CD4-positive, alpha-beta T cell treated with Interleukin-17A for 1 hour (primary cell): Measurements from ENCODE around the gene DOCK2.

ENCODE experiments used
- DNase-seq: peaks from one replicate; pipeline ENCODE4 v3.0.0-alpha.2; 2020

Gene DOCK2

GRCh38 chr5:170000155-170000554 lies 363.1 kb downstream of the DOCK2 start:
- DNase-seq, result no peak

- no peak for DNase-seq
Measured at GRCh38 chr5:170006021-170006420, 368.9 kb downstream of the DOCK2 start.

GRCh38 chr5:170008376-170008775 lies 371.3 kb downstream of the DOCK2 start:
- no peak for DNase-seq

- no peak for DNase-seq
Measured at GRCh38 chr5:170010595-170010994, 373.5 kb downstream of the DOCK2 start.

GRCh38 chr5:170011751-170012150 lies 374.7 kb downstream of the DOCK2 start:
- DNase-seq, result no peak

- DNase-seq, result no peak
Measured at GRCh38 chr5:170012622-170013021, 375.5 kb downstream of the DOCK2 start.

GRCh38 chr5:170020423-170020822 lies 383.3 kb downstream of the DOCK2 start:
- DNase-seq, result no peak

- no peak for DNase-seq
Measured at GRCh38 chr5:170021506-170021905, 384.4 kb downstream of the DOCK2 start.

- DNase-seq, result no peak
Measured at GRCh38 chr5:170025853-170026252, 388.8 kb downstream of the DOCK2 start.

GRCh38 chr5:170028124-170028523 lies 391.0 kb downstream of the DOCK2 start:
- DNase-seq, result no peak

- DNase-seq, result no peak
Measured at GRCh38 chr5:170034231-170034630, 397.2 kb downstream of the DOCK2 start.

GRCh38 chr5:170038241-170038640 lies 401.2 kb downstream of the DOCK2 start:
- DNase-seq, result no peak

- DNase-seq, result no peak
Measured at GRCh38 chr5:170039830-170040229, 402.8 kb downstream of the DOCK2 start.

- DNase-seq, result no peak
Measured at GRCh38 chr5:170046241-170046640, 409.2 kb downstream of the DOCK2 start.

GRCh38 chr5:170049713-170050112 lies 412.6 kb downstream of the DOCK2 start:
- DNase-seq, result no peak

- DNase-seq, result no peak
Measured at GRCh38 chr5:170053896-170054295, 416.8 kb downstream of the DOCK2 start.

GRCh38 chr5:170055606-170056005 lies 418.5 kb downstream of the DOCK2 start:
- DNase-seq, result no peak

GRCh38 chr5:170056561-170057267 lies 419.6 kb downstream of the DOCK2 start:
- no peak for DNase-seq

- DNase-seq, result no peak
Measured at GRCh38 chr5:170057311-170057710, 420.2 kb downstream of the DOCK2 start.

- DNase-seq, result no peak
Measured at GRCh38 chr5:170059221-170059620, 422.1 kb downstream of the DOCK2 start.

GRCh38 chr5:170067152-170067551 lies 430.1 kb downstream of the DOCK2 start:
- DNase-seq, result no peak

GRCh38 chr5:170067574-170068170 lies 430.6 kb downstream of the DOCK2 start:
- DNase-seq, result no peak

GRCh38 chr5:170069512-170069911 lies 432.4 kb downstream of the DOCK2 start:
- DNase-seq, result no peak

- no peak for DNase-seq
Measured at GRCh38 chr5:170070556-170071412, 433.7 kb downstream of the DOCK2 start.
